NOMO-1 (cell line): ENCODE results near the gene DSG4.

Experiments
- DNase-seq, 2 experiments: peaks; one replicate each; lab custom pipeline; 2025; ENCODE audit not compliant: unreplicated experiment in 2 of 2; lab: John Stamatoyannopoulos, UW

Gene DSG4

GRCh38 chr18:31444142-31444541 is 67.6 kb downstream of the DSG4 start:
- DNase-seq: no peak

GRCh38 chr18:31445908-31446307 is 69.3 kb downstream of the DSG4 start:
- DNase-seq: no peak

DNA sequence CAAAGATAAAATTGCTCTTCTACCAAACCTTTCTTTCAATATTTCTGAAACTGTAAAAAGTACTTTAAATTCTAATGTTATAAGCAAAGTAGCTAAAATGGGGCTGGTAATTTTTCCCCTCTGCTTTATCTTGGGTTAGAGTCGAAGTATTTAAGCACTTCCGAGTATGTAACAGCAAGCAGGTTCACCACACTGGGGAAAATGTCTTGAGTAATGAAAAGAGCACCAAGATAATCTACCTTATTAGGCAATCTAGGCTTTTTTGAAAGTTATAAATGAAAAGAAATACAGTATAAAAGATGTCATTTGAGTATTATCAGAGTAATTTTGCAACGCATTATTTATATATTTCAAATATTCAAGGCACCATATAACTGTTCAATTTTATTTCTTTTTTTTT is 70.3 kb downstream of the DSG4 start:
- no peak for DNase-seq

GRCh38 chr18:31447530-31448191 is 71.1 kb downstream of the DSG4 start, which contains the start of gene DSG3:
Gene DSG3 (plus strand): TSS chr18:31447741. CDS start chr18:31447878, 137 bp downstream.
- no peak for DNase-seq

DNA sequence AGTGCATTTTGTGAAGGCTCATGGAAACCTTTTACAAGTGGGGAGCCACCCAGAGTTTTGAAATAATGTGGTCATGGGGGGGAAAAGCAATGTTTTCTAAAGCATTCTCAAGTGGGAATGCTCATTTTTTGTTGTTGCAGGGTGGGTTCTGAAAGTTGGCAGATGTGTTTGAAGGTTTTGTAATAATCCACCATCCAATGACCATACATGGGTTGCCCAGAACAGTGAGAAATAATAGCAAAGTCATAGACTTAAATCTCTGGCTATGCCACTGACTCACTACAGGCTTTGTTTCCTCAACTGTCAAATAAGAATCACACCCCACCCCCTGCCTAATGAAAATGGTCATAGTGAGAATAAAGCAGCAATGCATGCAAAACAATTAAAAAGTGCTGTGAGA is 73.8 kb downstream of the DSG4 start:
- DNase-seq: no peak

DNA sequence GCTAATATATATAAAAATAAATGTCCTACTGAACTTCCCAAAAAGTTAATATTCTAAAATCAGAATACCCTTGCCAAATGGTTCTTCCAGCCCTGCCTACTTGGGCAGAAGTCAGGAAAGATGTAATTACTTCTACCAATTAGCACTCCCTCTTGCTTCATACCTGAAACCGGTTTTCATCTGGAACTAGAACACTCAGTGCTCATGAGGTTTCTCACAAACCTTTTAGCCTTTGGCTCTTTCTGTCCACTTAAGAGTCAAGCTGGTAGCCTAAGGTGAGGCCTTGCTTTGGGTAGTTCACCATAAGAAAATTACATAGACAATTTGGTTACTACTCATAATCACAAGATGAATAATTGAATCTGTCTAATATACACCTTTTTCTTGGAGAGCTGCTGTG is 75.0 kb downstream of the DSG4 start:
- no peak for DNase-seq

DNA sequence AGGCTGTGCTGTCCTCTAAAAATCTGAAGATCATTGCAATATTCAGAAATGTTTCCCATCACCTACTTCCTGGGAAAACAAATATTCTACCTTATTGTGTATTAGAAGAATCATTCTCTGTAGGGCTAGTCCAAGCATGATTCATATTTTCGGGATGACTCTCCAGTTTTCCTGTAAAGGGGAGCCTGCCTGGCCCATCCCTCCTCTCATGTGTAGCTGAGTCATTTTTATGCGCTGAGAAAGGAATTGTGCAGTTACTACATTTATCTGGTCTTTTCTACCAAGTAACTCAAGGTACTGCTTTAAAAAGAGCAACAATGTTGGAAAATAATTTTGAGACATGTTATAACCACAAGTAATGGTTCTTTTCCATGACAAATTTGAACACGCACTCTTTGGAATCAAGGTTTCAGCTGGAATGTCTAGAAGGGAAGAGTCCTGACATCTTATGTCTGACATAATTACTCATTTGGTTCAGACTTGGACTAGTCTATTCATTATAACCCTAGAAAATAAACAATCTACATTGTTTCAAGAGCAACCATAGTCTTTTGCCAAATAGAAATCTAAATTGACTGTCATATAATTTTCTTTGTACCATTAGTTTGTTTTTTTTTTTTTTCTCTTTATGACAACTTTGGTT is 77.6 kb downstream of the DSG4 start:
- no peak for DNase-seq
